Measurements from ENCODE around the gene CTCFL. TPM values are rescaled to one million over a fixed set of nuclear protein-coding genes. Genes with fewer than 3 reads are reported as not detected.

CTCFL gene
- total and polyA plus RNA-seq, 2 of the 13 experiments (the other 11 are each of a cell fraction or from before 2014, with no cell fraction given) = 0.04 TPM; not detected in 1

- TF ChIP-seq ELF3 (CRISPR knock-in tag; IDR thresholded peaks at IDR 0.05) (peak; percentile 64; the same call in 1 of the 2 replicates), ZFP36 (IDR thresholded peaks at IDR 0.05; ENCODE audit: borderline replicate concordance, low read depth, low read length, partially characterized antibody) (no peak), DMTF1 (CRISPR knock-in tag; IDR thresholded peaks at IDR 0.05) (no peak), IKZF4 (CRISPR knock-in tag; IDR thresholded peaks at IDR 0.05; ENCODE audit: borderline replicate concordance, low read depth, not compliant biosample characterization) (peak; percentile 78), ZNF768 (CRISPR knock-in tag; IDR thresholded peaks at IDR 0.05) (no peak), ZNF841 (CRISPR knock-in tag; IDR thresholded peaks at IDR 0.05; ENCODE audit: borderline replicate concordance) (no peak; the same call in 1 of the 2 replicates), DZIP1 (CRISPR knock-in tag; IDR thresholded peaks at IDR 0.05) (no peak), ZNF333 (CRISPR knock-in tag; IDR thresholded peaks at IDR 0.05; ENCODE audit: borderline replicate concordance) (no peak; the same call in 1 of the 2 replicates), ZHX2 (IDR thresholded peaks at IDR 0.05; ENCODE audit: low read depth) (peak; percentile 82; the same call in 1 of the 2 replicates), ZHX2 (CRISPR knock-in tag; IDR thresholded peaks at IDR 0.05; ENCODE audit: borderline replicate concordance) (no peak; the same call in 1 of the 2 replicates), JUND (CRISPR knock-in tag; IDR thresholded peaks at IDR 0.05) (peak; percentile 90), ZNF850 (CRISPR knock-in tag; conservative IDR thresholded peaks at IDR 0.05) (peak; percentile 36), NR2F2 (IDR thresholded peaks at IDR 0.05; ENCODE audit: borderline replicate concordance, low read depth) (peak; percentile 98), ZNF678 (CRISPR knock-in tag; IDR thresholded peaks at IDR 0.05) (no peak), CHCHD3 (CRISPR knock-in tag; IDR thresholded peaks at IDR 0.05) (no peak)
Measured at GRCh38 chr20:57560554-57561355, 35.8 kb upstream of the CTCFL start, which contains the start of gene PCK1 (continued).
